Endothelial cell (in vitro differentiated cells): Measurements from ENCODE around the gene CHPF2. TPM values are rescaled to one million over a fixed set of nuclear protein-coding genes. Genes with fewer than 3 reads are reported as not detected.

ENCODE experiments used
- DNase-seq: peaks from one replicate; pipeline ENCODE4 v3.0.0; 2021; ENCODE audit warnings: low spot score
- H3K27ac Mint-ChIP-seq: one replicate; pipeline ENCODE4 v1.8.0; 2021; ENCODE audit warnings: mixed read lengths, inconsistent platforms; ENCODE audit not compliant: unreplicated experiment
- H3K27me3 Mint-ChIP-seq: one replicate; pipeline ENCODE4 v1.8.0; 2021; ENCODE audit warnings: mild to moderate bottlenecking, moderate library complexity, mixed read lengths, inconsistent platforms; ENCODE audit not compliant: unreplicated experiment
- H3K36me3 Mint-ChIP-seq: one replicate; pipeline ENCODE4 v1.8.0; 2021; ENCODE audit warnings: mild to moderate bottlenecking, low read depth, mixed read lengths, inconsistent platforms; ENCODE audit not compliant: unreplicated experiment
- H3K4me1 Mint-ChIP-seq: one replicate; pipeline ENCODE4 v1.8.0; 2021; ENCODE audit warnings: mild to moderate bottlenecking, mixed read lengths, inconsistent platforms; ENCODE audit not compliant: unreplicated experiment
- H3K4me3 Mint-ChIP-seq: one replicate; pipeline ENCODE4 v1.8.0; 2021; ENCODE audit warnings: mild to moderate bottlenecking, mixed read lengths, inconsistent platforms; ENCODE audit not compliant: unreplicated experiment
- H3K9me3 Mint-ChIP-seq: one replicate; pipeline ENCODE4 v1.8.0; 2021; ENCODE audit warnings: mixed read lengths, inconsistent platforms; ENCODE audit not compliant: unreplicated experiment
- total RNA-seq: library from RNA; stranded (reverse); fragmentation: NEBNext Ultra II Directional; extraction: Animal tissue kit (Norgen Biotek cat#: 25700); gene quantifications from one replicate; pipeline ENCODE4 v1.2.1, GENCODE V29; 2021; ENCODE audit not compliant: unreplicated experiment
- TF ChIP-seq, protein P1 (sequence below): fragments of 200-600 bp; sonication (generic); IDR thresholded peaks from one replicate; pipeline ENCODE4 v1.5.0; 2021; ENCODE audit warnings: antibody characterized with exemption; ENCODE audit not compliant: unreplicated experiment

The CHPF2 gene
- total RNA-seq, 1 donor from 2014 or later = 55.4 TPM

DNA sequence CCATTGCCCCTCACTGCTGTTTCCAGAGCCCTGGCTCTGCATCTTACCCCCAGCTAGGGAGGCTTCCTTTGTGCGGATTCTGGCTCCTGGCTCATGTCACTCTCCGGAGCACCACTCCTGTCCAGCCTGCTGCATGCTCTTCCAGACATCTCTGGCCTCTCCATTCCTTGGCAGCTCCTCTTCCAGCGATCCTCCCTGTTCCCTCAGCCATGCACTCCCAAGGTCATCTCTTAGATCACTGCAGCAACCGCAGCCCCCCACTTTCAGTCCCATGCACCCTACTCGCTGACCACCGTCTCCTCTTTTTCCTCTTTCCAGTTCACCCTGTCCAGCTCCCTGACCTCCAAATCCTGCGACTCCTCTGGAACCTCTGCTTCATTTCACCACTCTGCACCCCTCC is 23.1 kb downstream of the CHPF2 start:
- no peak overlapping the region for H3K27ac Mint-ChIP-seq
- peak overlapping the region; percentile 37 for H3K4me3 Mint-ChIP-seq
- H3K27me3 Mint-ChIP-seq = peaks cover 36% of the 10 kb centered on the region

DNA sequence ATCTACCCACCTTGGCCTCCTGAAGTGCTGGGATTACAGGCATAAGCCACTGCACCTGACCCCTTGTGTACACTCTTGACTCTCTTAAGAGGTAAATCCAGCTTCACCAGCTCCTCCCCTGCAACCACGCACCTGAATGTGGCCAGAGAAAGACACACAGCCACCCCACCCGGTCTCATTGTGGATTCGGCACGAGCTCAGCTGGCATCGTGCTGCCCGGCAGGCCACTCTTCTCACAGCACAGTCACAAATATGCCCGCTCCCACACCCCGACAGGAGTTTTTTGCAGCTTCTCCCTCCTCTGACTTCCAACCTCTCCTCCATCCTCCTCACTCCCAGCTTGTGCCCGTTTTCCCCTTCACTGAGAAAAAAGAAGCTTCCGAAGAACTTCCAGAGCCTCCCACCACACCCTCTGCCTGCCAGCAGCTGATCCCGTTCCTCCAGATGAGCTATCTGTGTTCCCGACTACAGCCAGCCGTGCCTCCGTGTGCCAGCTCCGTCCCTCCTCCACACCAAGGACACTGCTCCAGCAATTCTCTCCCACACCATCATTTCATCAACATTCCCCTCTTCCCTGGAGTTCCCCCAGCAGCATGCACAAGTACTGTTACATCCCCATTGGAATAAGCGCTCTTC is 24.2 kb downstream of the CHPF2 start:
- peaks cover 27% of the 10 kb centered on the region for H3K27me3 Mint-ChIP-seq
- H3K4me1 Mint-ChIP-seq = peaks cover 11% of the 10 kb centered on the region
- TF ChIP-seq, protein P1, sequence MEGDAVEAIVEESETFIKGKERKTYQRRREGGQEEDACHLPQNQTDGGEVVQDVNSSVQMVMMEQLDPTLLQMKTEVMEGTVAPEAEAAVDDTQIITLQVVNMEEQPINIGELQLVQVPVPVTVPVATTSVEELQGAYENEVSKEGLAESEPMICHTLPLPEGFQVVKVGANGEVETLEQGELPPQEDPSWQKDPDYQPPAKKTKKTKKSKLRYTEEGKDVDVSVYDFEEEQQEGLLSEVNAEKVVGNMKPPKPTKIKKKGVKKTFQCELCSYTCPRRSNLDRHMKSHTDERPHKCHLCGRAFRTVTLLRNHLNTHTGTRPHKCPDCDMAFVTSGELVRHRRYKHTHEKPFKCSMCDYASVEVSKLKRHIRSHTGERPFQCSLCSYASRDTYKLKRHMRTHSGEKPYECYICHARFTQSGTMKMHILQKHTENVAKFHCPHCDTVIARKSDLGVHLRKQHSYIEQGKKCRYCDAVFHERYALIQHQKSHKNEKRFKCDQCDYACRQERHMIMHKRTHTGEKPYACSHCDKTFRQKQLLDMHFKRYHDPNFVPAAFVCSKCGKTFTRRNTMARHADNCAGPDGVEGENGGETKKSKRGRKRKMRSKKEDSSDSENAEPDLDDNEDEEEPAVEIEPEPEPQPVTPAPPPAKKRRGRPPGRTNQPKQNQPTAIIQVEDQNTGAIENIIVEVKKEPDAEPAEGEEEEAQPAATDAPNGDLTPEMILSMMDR = no peak
- H3K9me3 Mint-ChIP-seq = no peaks in the 10 kb centered on the region
- H3K4me3 Mint-ChIP-seq = no peak overlapping the region
- no peak for DNase-seq
- peaks cover 10% of the 10 kb centered on the region for H3K36me3 Mint-ChIP-seq
- peak overlapping the region; percentile 40 for H3K27ac Mint-ChIP-seq

More for the DNA sequence above, 23.1 kb downstream of the CHPF2 start:
- no peaks in the 10 kb centered on the region for H3K9me3 Mint-ChIP-seq
- peaks cover 10% of the 10 kb centered on the region for H3K36me3 Mint-ChIP-seq
- no peak for DNase-seq
- TF ChIP-seq, protein P1 = no peak
- H3K4me1 Mint-ChIP-seq = peaks cover 19% of the 10 kb centered on the region

GRCh38 chr7:151257990-151258389 is 25.7 kb downstream of the CHPF2 start:
- TF ChIP-seq, protein P1 = no peak

GRCh38 chr7:151260471-151260870 is 28.2 kb downstream of the CHPF2 start:
- H3K4me1 Mint-ChIP-seq = peaks cover 2% of the 10 kb centered on the region
- peaks cover 4% of the 10 kb centered on the region for H3K36me3 Mint-ChIP-seq
- DNase-seq = no peak
- peaks cover 14% of the 10 kb centered on the region for H3K27me3 Mint-ChIP-seq
- H3K9me3 Mint-ChIP-seq = no peaks in the 10 kb centered on the region
- no peak overlapping the region for H3K4me3 Mint-ChIP-seq
- H3K27ac Mint-ChIP-seq = no peak overlapping the region
- TF ChIP-seq, protein P1 = no peak

More at GRCh38 chr7:151257990-151258389, 25.7 kb downstream of the CHPF2 start:
- no peak overlapping the region for H3K27ac Mint-ChIP-seq
- peaks cover 10% of the 10 kb centered on the region for H3K36me3 Mint-ChIP-seq
- H3K4me1 Mint-ChIP-seq = peaks cover 4% of the 10 kb centered on the region
- no peak overlapping the region for H3K4me3 Mint-ChIP-seq
- H3K9me3 Mint-ChIP-seq = no peaks in the 10 kb centered on the region
- H3K27me3 Mint-ChIP-seq = peaks cover 20% of the 10 kb centered on the region
- no peak for DNase-seq

DNA sequence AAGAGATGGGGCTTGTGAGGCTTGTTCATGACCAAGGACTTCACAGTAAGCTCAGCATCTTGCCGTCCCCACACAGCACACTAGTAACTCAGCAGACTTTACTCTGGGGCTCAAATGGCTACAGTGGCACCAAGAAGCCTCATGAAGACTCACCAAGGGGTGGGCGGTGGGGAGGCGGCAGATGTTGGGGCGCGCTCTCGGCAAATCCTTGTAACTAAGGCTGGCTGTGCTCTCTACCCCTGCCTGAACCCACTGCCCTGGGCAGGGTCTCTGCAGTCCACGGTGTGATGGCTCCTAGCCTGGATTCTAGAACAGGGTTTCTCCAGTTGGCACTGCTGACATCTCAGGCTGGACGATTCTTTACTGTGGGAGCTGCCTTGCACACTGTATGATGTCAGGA is 28.6 kb downstream of the CHPF2 start:
- no peak for DNase-seq
- Mint-ChIP-seq H3K4me3 (no peak overlapping the region), H3K4me1 (no peaks in the 10 kb centered on the region), H3K9me3 (no peaks in the 10 kb centered on the region), H3K27ac (no peak overlapping the region), H3K27me3 (peaks cover 12% of the 10 kb centered on the region), H3K36me3 (no peaks in the 10 kb centered on the region)
- TF ChIP-seq, protein P1 = no peak
